Trophoblast cell (in vitro differentiated cells and primary cell): ENCODE results near the gene PCNX1.

Experiments
- DNase-seq, 2 donors: peaks; one replicate each; pipeline ENCODE4 v3.0.0-alpha.2; 2016
- H2AFZ ChIP-seq: 2 replicates; pipeline ENCODE4 v1.6.1; 2013; ENCODE audit warnings: low read length, moderate library complexity, mild to moderate bottlenecking; ENCODE audit not compliant: insufficient read depth, poor library complexity
- H2AK5ac ChIP-seq: 2 replicates; pipeline ENCODE4 v1.6.1; 2013; ENCODE audit warnings: mild to moderate bottlenecking, low read length
- H2BK120ac ChIP-seq: 2 replicates; pipeline ENCODE4 v1.6.1; 2013; ENCODE audit warnings: low read length, mild to moderate bottlenecking, moderate library complexity; ENCODE audit not compliant: insufficient read depth, poor library complexity
- H2BK12ac ChIP-seq: 2 replicates; pipeline ENCODE4 v1.6.1; 2013; ENCODE audit warnings: mild to moderate bottlenecking, low read length, moderate library complexity
- H2BK5ac ChIP-seq: 2 replicates; pipeline ENCODE4 v1.6.1; 2013; ENCODE audit warnings: low read length, low read depth, moderate library complexity, mild to moderate bottlenecking; ENCODE audit not compliant: poor library complexity
- H3K14ac ChIP-seq: 2 replicates; pipeline ENCODE4 v1.6.1; 2013; ENCODE audit warnings: mild to moderate bottlenecking, low read length
- H3K18ac ChIP-seq: 2 replicates; pipeline ENCODE4 v1.6.1; 2013; ENCODE audit warnings: mild to moderate bottlenecking, low read length
- H3K23ac ChIP-seq: 2 replicates; pipeline ENCODE4 v1.6.1; 2013; ENCODE audit warnings: low read length
- H3K27ac ChIP-seq: 2 replicates; pipeline ENCODE4 v1.5.1; 2013; ENCODE audit warnings: low read depth, mild to moderate bottlenecking, inconsistent platforms, low read length, moderate library complexity
- H3K27me3 ChIP-seq: 2 replicates; pipeline ENCODE4 v1.6.1; 2013; ENCODE audit warnings: inconsistent platforms, mild to moderate bottlenecking, low read length, moderate library complexity; ENCODE audit not compliant: insufficient read depth
- H3K36me3 ChIP-seq, 2 experiments: 1 replicate in 1 of 2; 2 replicates in 1 of 2; pipeline ENCODE4 v1.6.1; 2013; ENCODE audit warnings: low read length in 2 of 2, mild to moderate bottlenecking in 2 of 2, moderate library complexity in 1 of 2; ENCODE audit not compliant: insufficient read depth in 2 of 2, control insufficient read depth in 1 of 2
- H3K4ac ChIP-seq: 2 replicates; pipeline ENCODE4 v1.6.1; 2013; ENCODE audit warnings: low read depth, mild to moderate bottlenecking, low read length, moderate library complexity
- H3K4me1 ChIP-seq, 2 experiments: 1 replicate in 1 of 2; 2 replicates in 1 of 2; pipeline ENCODE4 v1.6.1; 2013; ENCODE audit warnings: low read length in 2 of 2, mild to moderate bottlenecking in 2 of 2, moderate library complexity in 1 of 2; ENCODE audit not compliant: insufficient read depth in 2 of 2, control insufficient read depth in 1 of 2
- H3K4me2 ChIP-seq: 2 replicates; pipeline ENCODE4 v1.6.1; 2013; ENCODE audit warnings: inconsistent platforms, mild to moderate bottlenecking, low read length, moderate library complexity
- H3K4me3 ChIP-seq: 2 replicates; pipeline ENCODE4 v1.5.1; 2013; ENCODE audit warnings: mild to moderate bottlenecking, low read depth, low read length, inconsistent platforms
- H3K79me1 ChIP-seq: one replicate; pipeline ENCODE4 v1.6.1; 2013; ENCODE audit warnings: low read length
- H3K79me2 ChIP-seq: 2 replicates; pipeline ENCODE4 v1.6.1; 2013; ENCODE audit warnings: low read length, mild to moderate bottlenecking; ENCODE audit not compliant: control insufficient read depth, insufficient read depth, poor library complexity
- H3K9ac ChIP-seq: 2 replicates; pipeline ENCODE4 v1.6.1; 2013; ENCODE audit warnings: mild to moderate bottlenecking, low read length
- H3K9me3 ChIP-seq: 2 replicates; pipeline ENCODE4 v1.6.1; 2013; ENCODE audit warnings: low read depth, mild to moderate bottlenecking, control low read depth, inconsistent platforms, low read length; ENCODE audit not compliant: insufficient read depth
- H4K12ac ChIP-seq: 2 replicates; pipeline ENCODE4 v1.6.1; 2013; ENCODE audit warnings: low read depth, mild to moderate bottlenecking, low read length, moderate library complexity
- H4K8ac ChIP-seq: 2 replicates; pipeline ENCODE4 v1.6.1; 2013; ENCODE audit warnings: low read depth, mild to moderate bottlenecking, low read length, moderate library complexity
- H4K91ac ChIP-seq: one replicate; pipeline ENCODE4 v1.6.1; 2013; ENCODE audit warnings: low read depth, mild to moderate bottlenecking, low read length, moderate library complexity
- WGBS: extraction: QIAGEN DNeasy Blood & Tissue Kit; methylation state at CpG from one replicate; pipeline ENCODE4 v1.1.7; 2013; ENCODE audit warnings: missing lambda C conversion rate; ENCODE audit not compliant: insufficient read length, insufficient coverage; ENCODE audit errors: extremely low coverage; 5-methylcytosine and 5-hydroxymethylcytosine counted together

The PCNX1 gene

DNA sequence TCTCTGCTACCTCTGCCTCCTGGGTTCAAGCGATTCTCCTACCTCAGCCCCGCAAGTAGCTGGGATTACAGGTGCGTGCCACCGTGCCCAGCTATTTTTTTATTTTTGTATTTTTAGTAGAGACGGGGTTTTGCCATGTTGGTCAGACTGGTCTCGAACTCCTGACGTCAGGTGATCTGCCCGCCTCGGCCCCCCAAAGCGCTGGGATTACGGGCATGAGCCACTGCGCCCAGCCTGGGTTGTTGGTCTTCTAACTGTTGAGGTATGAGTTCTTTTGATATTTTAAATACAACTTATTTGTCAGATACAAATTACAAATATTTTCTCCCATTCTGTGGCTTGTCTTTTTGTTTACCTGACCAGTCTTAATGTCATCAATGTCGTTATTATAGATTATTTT is 95.9 kb downstream of the PCNX1 start:
- no peak overlapping the region for H3K4ac ChIP-seq
- H3K27ac ChIP-seq: no peak overlapping the region
- H3K23ac ChIP-seq: no peak overlapping the region
- H4K12ac ChIP-seq: peak overlapping the region; percentile 30
- no peak for DNase-seq
- no peaks in the 10 kb centered on the region for H3K9me3 ChIP-seq
- no peak overlapping the region for H3K14ac ChIP-seq
- no peak overlapping the region for H4K91ac ChIP-seq
- no peaks in the 10 kb centered on the region for H3K27me3 ChIP-seq
- H2BK5ac ChIP-seq: no peak overlapping the region
- no CpG with 5 or more reads among the region's 13 CpGs for WGBS
- no peaks in the 10 kb centered on the region for H3K79me1 ChIP-seq
- H3K36me3 ChIP-seq: peaks cover 5 to 8% of the 10 kb centered on the region in 2 experiments
- H2BK120ac ChIP-seq: no peak overlapping the region
- H2AK5ac ChIP-seq: no peak overlapping the region
- H3K9ac ChIP-seq: no peak overlapping the region
- no peaks in the 10 kb centered on the region for H3K79me2 ChIP-seq
- H3K4me2 ChIP-seq: no peak overlapping the region
- H3K4me3 ChIP-seq: no peak overlapping the region
- H2AFZ ChIP-seq: no peak overlapping the region
- H3K18ac ChIP-seq: no peak overlapping the region
- no peak overlapping the region for H2BK12ac ChIP-seq
- peaks cover 0 to 3% of the 10 kb centered on the region in 2 experiments for H3K4me1 ChIP-seq
- no peak overlapping the region for H4K8ac ChIP-seq

DNA sequence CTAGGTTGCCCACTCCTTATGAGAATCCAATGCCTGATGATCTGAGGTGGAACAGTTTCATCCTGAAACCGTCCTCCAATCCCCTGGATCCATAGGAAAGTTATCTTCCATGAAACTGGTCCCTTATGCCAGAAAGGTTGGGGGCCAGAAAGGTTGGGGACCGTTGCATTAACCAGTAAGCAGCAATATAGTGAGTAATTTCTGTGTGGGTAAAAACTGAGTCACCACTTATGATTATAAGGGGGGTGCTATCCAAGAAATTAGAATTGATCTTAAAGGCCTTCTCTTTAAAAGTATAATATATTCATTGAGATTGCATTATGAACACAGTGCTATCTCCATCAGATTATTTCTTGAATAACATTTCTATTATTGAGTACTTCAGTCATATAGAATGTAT is 97.2 kb downstream of the PCNX1 start:
- H3K9ac ChIP-seq: no peak overlapping the region
- no peak overlapping the region for H2BK12ac ChIP-seq
- no peaks in the 10 kb centered on the region for H3K79me2 ChIP-seq
- WGBS: no CpG with 5 or more reads among the region's 2 CpGs
- H3K27ac ChIP-seq: no peak overlapping the region
- H3K27me3 ChIP-seq: no peaks in the 10 kb centered on the region
- H3K4me3 ChIP-seq: no peak overlapping the region
- no peaks in the 10 kb centered on the region for H3K79me1 ChIP-seq
- no peak overlapping the region for H3K14ac ChIP-seq
- no peak overlapping the region for H3K18ac ChIP-seq
- H2AK5ac ChIP-seq: no peak overlapping the region
- H2AFZ ChIP-seq: no peak overlapping the region
- no peak overlapping the region for H3K23ac ChIP-seq
- H3K4ac ChIP-seq: no peak overlapping the region
- DNase-seq: no peak
- no peak overlapping the region for H2BK5ac ChIP-seq
- H3K36me3 ChIP-seq: peaks cover 5 to 8% of the 10 kb centered on the region in 2 experiments
- no peaks in the 10 kb centered on the region for H3K9me3 ChIP-seq
- no peak overlapping the region for H4K8ac ChIP-seq
- no peak overlapping the region for H2BK120ac ChIP-seq
- H3K4me2 ChIP-seq: no peak overlapping the region
- H3K4me1 ChIP-seq: peaks cover 0 to 3% of the 10 kb centered on the region in 2 experiments
- no peak overlapping the region for H4K91ac ChIP-seq
- no peak overlapping the region for H4K12ac ChIP-seq

DNA sequence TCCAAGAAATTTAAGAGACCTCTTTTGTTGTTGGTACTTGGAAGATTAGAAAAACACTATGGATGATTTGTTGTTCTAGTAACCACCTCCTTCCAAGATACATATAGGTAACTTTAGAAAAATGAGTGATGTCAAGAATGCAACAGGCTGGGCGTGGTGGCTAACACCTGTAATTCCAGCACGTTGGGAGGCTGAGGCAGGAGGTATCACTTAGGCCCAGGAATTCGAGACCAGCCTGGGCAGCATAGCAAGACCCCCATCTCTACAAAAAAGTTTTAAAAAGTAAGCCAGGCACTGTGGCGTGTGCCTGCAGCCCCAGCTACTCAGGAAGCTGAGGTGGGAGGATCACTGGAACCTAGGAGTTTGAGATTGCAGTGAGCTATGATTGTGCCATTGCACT is 97.8 kb downstream of the PCNX1 start:
- H3K4ac ChIP-seq: no peak overlapping the region
- H2BK5ac ChIP-seq: no peak overlapping the region
- H3K27ac ChIP-seq: no peak overlapping the region
- H2AFZ ChIP-seq: no peak overlapping the region
- H3K23ac ChIP-seq: no peak overlapping the region
- H4K12ac ChIP-seq: peak overlapping the region; percentile 43
- no peak overlapping the region for H3K18ac ChIP-seq
- no peak overlapping the region for H4K91ac ChIP-seq
- no peaks in the 10 kb centered on the region for H3K27me3 ChIP-seq
- no peak overlapping the region for H2BK120ac ChIP-seq
- no peaks in the 10 kb centered on the region for H3K9me3 ChIP-seq
- WGBS: no CpG with 5 or more reads among the region's 4 CpGs
- no peak for DNase-seq
- H3K4me3 ChIP-seq: no peak overlapping the region
- no peak overlapping the region for H2BK12ac ChIP-seq
- no peak overlapping the region for H4K8ac ChIP-seq
- H3K4me2 ChIP-seq: no peak overlapping the region
- no peak overlapping the region for H2AK5ac ChIP-seq
- H3K4me1 ChIP-seq: peaks cover 0 to 3% of the 10 kb centered on the region in 2 experiments
- no peak overlapping the region for H3K14ac ChIP-seq
- no peaks in the 10 kb centered on the region for H3K79me1 ChIP-seq
- no peaks in the 10 kb centered on the region for H3K79me2 ChIP-seq
- H3K9ac ChIP-seq: no peak overlapping the region
- peaks cover 5 to 8% of the 10 kb centered on the region in 2 experiments for H3K36me3 ChIP-seq

DNA sequence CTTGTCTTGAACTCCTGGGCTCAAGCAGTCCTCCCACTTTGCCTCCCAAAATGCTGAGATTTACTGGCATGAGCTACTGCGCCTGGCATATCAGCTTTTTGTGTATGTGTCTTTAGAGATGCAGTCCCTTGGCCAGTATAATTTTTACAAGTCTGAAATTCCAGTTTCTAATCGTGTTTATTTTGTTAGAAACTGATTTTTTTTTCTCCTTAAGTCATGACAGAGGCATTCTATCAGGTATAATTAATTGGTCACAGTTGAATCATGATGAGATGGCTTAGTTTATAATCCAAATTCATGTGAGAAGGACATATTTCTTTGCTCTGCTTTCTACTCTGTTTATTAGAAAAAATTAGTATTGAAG is 98.9 kb downstream of the PCNX1 start:
- no peak overlapping the region for H3K27ac ChIP-seq
- no peak for DNase-seq
- no peaks in the 10 kb centered on the region for H3K79me1 ChIP-seq
- no peak overlapping the region for H2AK5ac ChIP-seq
- no peak overlapping the region for H2BK120ac ChIP-seq
- H3K23ac ChIP-seq: no peak overlapping the region
- H3K4me2 ChIP-seq: no peak overlapping the region
- peak overlapping the region; percentile 29 for H3K18ac ChIP-seq
- H4K12ac ChIP-seq: no peak overlapping the region
- H3K27me3 ChIP-seq: no peaks in the 10 kb centered on the region
- H3K79me2 ChIP-seq: no peaks in the 10 kb centered on the region
- H4K8ac ChIP-seq: no peak overlapping the region
- H3K4me3 ChIP-seq: no peak overlapping the region
- H3K36me3 ChIP-seq: peaks cover 5 to 8% of the 10 kb centered on the region in 2 experiments
- no peak overlapping the region for H2BK5ac ChIP-seq
- H2AFZ ChIP-seq: no peak overlapping the region
- peaks cover 0 to 3% of the 10 kb centered on the region in 2 experiments for H3K4me1 ChIP-seq
- no peak overlapping the region for H3K4ac ChIP-seq
- H3K9ac ChIP-seq: no peak overlapping the region
- H3K14ac ChIP-seq: no peak overlapping the region
- H2BK12ac ChIP-seq: no peak overlapping the region
- no CpG with 5 or more reads among the region's 2 CpGs for WGBS
- no peaks in the 10 kb centered on the region for H3K9me3 ChIP-seq
- H4K91ac ChIP-seq: no peak overlapping the region
